ENCODE results near the gene TSC2. TPM values are rescaled to one million over a fixed set of nuclear protein-coding genes. Genes with fewer than 3 reads are reported as not detected.
A peak's percentile ranks its signal among the peaks of the same experiment; 100 is the strongest.

The TSC2 gene
- total RNA-seq = 241 and 253 TPM in 2 replicates
- long read RNA-seq, partial matches to known transcripts = 13 of 25 reads
- long read RNA-seq, other reads (novel, unspliced or antisense) = 9 of 25 reads

GRCh38 chr16:2047330-2048115 lies at the start of gene TSC2, which contains the start of gene NTHL1:
TSC2 (plus strand) TSS chr16:2047985; CDS start chr16:2048616, 631 bp downstream.
NTHL1 (minus strand) TSS chr16:2047834; CDS start chr16:2047823, 11 bp downstream.
- H3K4me1 Mint-ChIP-seq (ENCODE audit: low read depth) = peaks cover 11% of the 10 kb centered on the region

GRCh38 chr16:1998360-1998835 lies 49.4 kb upstream of the TSC2 start:
- Mint-ChIP-seq H3K27me3 (peaks cover 7% of the 10 kb centered on the region), H3K36me3 (ENCODE audit: insufficient read depth) (peaks cover 6% of the 10 kb centered on the region), H3K27ac (no peak overlapping the region), H3K9me3 (ENCODE audit: low read depth) (no peaks in the 10 kb centered on the region), H3K4me3 (ENCODE audit: low read depth) (no peak overlapping the region), H3K4me1 (ENCODE audit: low read depth) (no peaks in the 10 kb centered on the region)
- no peak for TF ChIP-seq CTCF (IDR thresholded peaks at IDR 0.05; ENCODE audit: unreplicated experiment)
- no peak for DNase-seq (ENCODE audit: low spot score, unreplicated experiment)

More at GRCh38 chr16:2047330-2048115, at the start of gene TSC2, which contains the start of gene NTHL1:
- peak; percentile 24 for TF ChIP-seq CTCF (IDR thresholded peaks at IDR 0.05; ENCODE audit: unreplicated experiment)
- DNase-seq (ENCODE audit: low spot score, unreplicated experiment) = peak; percentile 96
- Mint-ChIP-seq H3K4me3 (ENCODE audit: low read depth) (peak within 1 kb of the TSS; percentile 88), H3K27me3 (no peaks in the 10 kb centered on the region), H3K27ac (peak within 1 kb of the TSS; percentile 74), H3K36me3 (ENCODE audit: insufficient read depth) (peaks cover 1% of the 10 kb centered on the region), H3K9me3 (ENCODE audit: low read depth) (no peaks in the 10 kb centered on the region)

- no peak overlapping the region for H3K27ac Mint-ChIP-seq
- no peaks in the 10 kb centered on the region for H3K4me1 Mint-ChIP-seq (ENCODE audit: low read depth)
- DNase-seq (ENCODE audit: low spot score, unreplicated experiment) = no peak
- no peaks in the 10 kb centered on the region for H3K9me3 Mint-ChIP-seq (ENCODE audit: low read depth)
- peaks cover 1% of the 10 kb centered on the region for H3K27me3 Mint-ChIP-seq
- peaks cover 6% of the 10 kb centered on the region for H3K36me3 Mint-ChIP-seq (ENCODE audit: insufficient read depth)
- H3K4me3 Mint-ChIP-seq (ENCODE audit: low read depth) = no peak overlapping the region
- no peak for TF ChIP-seq CTCF (IDR thresholded peaks at IDR 0.05; ENCODE audit: unreplicated experiment)
Observed at GRCh38 chr16:1998852-1999801, 48.7 kb upstream of the TSC2 start.

- H3K36me3 Mint-ChIP-seq (ENCODE audit: insufficient read depth) = peaks cover 6% of the 10 kb centered on the region
- H3K9me3 Mint-ChIP-seq (ENCODE audit: low read depth) = no peaks in the 10 kb centered on the region
- TF ChIP-seq CTCF (IDR thresholded peaks at IDR 0.05; ENCODE audit: unreplicated experiment) = no peak
- peaks cover 5% of the 10 kb centered on the region for H3K4me1 Mint-ChIP-seq (ENCODE audit: low read depth)
- H3K27me3 Mint-ChIP-seq = no peaks in the 10 kb centered on the region
- H3K4me3 Mint-ChIP-seq (ENCODE audit: low read depth) = no peak overlapping the region
- DNase-seq (ENCODE audit: low spot score, unreplicated experiment) = no peak
- no peak overlapping the region for H3K27ac Mint-ChIP-seq
Observed at GRCh38 chr16:1999866-2000514, 47.8 kb upstream of the TSC2 start.
